ENCODE measurements around the gene USP32.

USP32 gene

DNA sequence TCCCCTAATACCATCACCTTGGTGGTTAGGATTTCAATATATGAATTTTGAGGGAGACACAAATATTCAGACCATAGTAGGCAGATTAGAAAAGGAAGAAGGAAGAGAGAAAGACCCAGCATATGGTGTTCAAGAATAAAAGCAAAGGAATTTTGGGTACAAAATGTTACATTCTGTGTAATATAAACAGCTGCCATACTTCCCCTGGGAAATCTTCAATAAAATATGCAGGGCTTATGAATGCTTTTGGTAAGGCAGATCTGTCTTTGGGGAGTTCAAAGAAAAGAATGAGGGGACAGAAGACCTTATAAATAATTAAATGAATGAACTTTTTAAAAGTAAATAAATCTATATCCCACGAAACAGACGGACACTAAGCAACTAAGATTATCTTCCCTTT is 91.9 kb downstream of the USP32 start:
- no peak for DNase-seq (ENCODE audit: low read depth in 2 of 2)

DNA sequence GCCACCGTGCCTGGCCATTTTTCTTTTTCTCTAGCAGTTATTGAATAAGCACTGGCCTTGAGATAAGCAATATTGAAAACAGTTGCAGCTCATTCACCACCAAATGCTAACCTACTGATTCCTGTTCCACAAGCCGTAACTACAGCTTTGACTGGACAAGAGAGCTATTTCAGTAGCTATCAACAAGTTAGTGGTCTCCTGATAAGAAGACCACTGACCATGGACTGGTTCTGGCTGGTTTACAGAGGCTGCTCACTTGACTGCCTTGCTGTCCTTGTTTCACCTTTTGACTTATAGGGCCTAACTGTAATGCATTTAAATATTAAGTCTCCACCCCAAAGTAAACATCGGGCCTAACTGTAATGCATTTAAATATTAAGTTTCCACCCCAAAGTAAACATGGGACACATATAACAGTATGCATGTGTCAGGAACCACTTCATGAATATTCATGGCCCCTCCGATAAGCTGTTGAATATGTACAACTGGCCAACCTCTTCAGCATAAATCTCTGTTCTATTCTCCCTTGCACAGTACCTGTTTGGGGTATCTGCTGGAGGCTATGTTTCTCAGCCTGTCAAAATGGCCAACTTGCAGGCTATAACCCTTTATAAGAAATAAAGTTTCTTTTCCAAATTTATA is 94.1 kb downstream of the USP32 start:
- no peak for DNase-seq (ENCODE audit: low read depth in 2 of 2)

DNA sequence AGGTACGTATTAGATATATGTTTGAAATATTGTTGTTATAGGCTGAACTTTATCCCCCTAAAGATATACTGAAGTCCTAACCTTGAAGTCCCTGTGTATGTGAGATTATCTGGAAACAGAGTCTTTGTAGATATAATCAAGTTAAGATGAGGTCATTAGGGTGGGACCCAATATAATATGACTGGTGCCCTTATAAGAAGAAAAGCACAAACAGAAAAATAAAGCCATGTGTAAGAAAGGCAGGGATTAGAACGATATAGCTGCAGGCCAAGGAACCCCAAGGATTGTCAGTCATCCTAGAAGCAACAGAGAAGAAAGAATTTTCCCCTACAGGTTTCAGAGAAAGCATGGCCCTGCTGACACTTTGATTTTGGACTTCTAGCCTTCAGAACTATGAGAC is 95.8 kb downstream of the USP32 start:
- no peak for DNase-seq (ENCODE audit: low read depth in 2 of 2)

DNA sequence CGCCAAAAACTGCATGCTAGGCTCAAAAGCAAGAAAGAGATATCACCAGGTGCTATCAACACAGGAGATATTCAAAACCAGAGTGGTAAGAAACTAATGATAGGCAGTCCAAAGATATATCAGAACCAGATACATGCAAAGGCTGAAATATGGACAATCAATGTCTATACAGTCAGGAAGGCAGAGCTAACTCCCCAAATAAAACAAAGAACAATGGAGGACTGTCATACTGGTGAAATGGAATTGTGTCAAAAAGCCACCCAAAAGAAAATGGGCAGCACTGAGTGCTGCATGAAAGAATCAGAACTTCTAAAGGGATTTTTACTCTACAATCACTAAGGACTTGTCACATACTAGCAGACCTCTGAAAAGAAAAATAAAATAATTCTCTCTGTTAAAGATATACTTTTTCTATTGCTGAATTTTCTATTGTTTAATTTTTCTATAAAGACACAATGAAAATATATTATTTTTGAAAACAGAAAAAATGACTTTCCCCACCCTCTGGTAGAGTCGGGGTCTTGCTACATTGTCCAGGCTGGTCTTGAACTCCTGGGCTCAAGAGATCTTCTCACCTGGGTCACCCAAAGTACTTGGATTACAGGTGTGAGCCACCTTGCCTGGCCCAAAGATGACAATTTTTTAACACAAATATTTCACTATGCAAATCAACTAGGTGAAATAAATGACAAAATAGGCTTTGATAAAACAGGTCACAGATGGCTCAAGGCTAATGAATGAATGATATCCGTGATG is 98.2 kb downstream of the USP32 start:
- no peak for DNase-seq (ENCODE audit: low read depth in 2 of 2)

DNA sequence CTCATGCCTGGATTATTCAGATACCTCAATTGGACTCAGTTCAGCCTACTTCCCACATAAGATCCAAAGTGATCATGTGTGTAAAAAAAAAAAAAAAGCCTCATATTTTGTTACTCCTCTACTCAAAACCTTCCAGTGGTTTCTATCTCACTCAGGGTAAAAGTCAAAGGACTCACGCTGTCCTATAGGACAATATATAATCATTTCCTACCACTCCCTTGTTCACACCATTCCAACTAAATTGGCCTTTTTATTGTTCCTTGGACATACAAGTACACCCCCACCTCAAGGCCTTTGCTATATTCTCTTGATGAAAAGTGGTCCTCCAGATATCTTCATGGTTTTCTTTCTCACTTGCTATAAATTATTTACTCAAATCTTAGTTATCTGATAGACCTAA is 99.2 kb downstream of the USP32 start:
- DNase-seq (ENCODE audit: low read depth in 2 of 2) = no peak

DNA sequence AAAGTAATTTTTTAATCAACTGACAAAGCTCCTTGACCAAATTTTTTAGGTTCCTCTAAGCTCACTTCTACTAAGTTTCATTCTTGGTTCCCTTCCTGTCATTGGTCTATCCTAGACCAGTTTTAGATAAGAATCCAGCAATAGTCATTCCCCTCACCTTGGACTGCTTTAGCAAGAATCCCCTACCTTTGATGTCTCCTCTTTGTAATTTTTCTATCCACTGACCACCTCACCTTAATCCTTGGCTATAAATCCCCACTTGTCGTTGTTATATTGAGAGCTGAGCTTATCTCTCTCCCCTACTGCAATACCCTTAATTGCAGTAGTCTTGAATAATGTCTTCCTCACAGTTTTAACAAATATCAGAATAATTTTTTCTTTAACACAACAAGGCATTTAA is 107.2 kb downstream of the USP32 start:
- DNase-seq (ENCODE audit: low read depth in 2 of 2) = no peak

DNA sequence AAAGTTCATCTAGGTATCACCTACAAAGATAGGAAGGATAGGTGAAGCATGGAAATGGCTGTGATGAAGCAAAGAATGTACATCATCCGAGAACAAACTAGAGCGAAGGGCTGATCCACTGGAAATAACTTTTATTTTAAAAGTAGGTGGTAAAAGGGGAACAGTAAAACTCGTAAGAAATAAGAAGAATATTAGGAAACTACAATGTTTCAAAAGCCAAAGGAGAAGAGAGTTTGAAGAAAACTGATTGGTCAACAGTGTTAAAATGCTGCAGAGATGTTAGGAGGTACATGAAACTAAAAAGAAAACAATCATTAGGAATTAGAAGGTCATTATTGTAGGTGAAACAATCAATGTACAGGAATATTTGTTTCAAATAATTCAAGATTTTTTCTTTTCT is 108.1 kb downstream of the USP32 start:
- DNase-seq (ENCODE audit: low read depth in 2 of 2) = no peak

DNA sequence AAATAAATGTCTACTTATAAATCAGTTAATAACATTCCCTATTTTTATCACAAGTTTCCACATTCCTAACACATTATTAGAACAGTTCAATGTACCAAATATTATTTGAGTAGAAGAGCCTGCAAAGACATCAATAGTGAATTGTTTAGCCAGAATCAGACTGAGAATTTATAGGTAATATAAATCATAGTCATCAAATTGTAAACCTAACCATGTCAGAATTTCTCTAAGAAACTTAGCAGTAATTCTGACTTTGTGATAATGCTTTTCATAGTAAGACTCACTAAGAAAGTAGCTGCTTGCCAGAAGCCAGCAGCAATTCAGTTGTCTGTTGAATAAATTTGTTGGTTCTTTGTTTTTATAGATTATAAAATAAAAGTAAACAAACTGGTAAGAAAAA is 111.3 kb downstream of the USP32 start:
- no peak for DNase-seq (ENCODE audit: low read depth in 2 of 2)

DNA sequence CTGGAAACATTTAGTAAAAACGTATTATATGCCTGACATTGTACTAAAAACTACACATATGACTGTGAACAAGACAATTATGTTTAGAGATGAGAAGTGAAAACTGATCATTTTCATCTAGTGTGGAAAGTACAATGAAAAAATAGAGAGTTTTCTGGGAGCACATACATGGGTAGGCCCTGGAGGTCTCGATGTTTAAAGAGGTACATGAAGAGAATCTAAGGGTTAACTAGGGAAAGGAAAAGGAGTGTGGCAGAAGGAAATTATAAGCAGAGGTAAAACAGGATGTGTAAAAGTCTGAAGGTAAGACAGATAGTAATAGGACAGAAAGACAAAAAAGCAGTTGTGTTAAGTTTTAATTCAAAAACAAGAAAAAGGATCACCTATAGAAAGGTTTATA is 113.7 kb downstream of the USP32 start:
- no peak for DNase-seq (ENCODE audit: low read depth in 2 of 2)

DNA sequence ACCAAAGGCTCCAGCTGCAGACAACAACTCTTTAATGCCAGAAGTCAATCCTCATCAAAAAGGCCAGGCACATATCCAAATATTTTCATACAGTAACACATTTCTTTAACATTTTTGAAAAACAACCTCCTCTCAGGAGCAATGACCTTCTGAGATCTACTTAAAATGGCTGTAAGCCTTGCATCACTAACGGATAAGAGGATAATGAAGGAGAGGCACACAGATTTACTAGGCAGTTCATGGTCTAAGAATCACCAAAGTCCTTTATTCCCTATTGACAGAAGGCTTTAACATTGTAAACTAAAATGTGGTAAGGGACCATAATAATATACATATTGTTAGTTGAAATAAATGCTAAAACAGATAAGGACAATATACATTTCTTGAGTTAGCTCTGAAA is 114.7 kb downstream of the USP32 start:
- no peak for DNase-seq (ENCODE audit: low read depth in 2 of 2)

DNA sequence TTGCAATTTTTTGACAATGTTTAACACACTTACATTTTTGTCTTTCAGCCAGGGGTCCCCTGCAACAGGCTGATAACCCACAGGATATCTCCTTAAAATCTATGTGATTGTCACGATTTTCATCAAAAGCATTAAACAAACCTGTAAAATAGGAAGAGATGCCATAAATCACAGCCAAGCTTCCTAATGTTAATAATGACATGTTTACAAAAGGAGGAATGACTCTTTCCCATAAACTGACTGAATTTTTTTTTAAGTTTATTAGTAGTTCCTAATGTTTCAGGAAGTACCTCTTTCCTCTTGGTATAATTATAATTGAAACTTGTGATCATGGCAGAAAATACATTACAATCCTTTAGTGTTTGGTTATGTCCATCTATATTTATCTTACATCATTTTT is 122.5 kb downstream of the USP32 start:
- no peak for DNase-seq (ENCODE audit: low read depth in 2 of 2)

DNA sequence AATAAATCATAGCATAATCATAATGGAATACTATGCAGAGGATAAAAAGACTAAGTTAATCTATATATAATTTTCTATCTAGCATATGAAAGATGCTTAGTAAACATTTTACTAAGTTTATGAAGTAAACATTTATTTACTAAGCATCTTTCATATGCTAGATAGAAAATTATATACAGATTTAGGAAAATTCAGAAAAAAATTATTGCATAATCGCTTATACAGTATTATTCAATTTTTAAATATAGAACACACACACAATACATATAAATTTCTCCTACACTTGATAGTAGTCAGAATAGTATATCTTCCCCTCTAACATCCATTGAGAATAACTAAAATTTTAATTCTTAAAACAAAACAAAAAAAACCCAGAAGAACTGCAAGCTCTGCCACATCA is 131.4 kb downstream of the USP32 start:
- no peak for DNase-seq (ENCODE audit: low read depth in 2 of 2)

DNA sequence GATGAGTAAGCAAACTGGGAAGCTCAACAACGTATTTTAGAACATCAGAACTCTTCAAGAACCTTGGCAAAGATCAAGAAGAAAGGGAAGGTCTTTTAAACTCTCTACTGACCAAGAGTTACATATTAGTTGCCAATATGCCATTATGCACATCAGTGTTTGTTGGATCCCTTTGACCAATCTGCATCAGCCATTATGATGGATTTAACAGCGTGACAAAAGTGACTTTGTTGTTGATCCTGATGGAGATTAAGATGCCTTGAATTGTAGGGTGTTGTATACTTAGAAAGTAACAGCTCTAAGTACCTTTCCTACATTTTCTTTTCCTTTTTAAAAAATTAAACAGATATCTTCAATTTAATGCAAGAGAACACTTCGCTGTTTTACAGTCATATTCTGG is 133.6 kb downstream of the USP32 start:
- no peak for DNase-seq (ENCODE audit: low read depth in 2 of 2)

DNA sequence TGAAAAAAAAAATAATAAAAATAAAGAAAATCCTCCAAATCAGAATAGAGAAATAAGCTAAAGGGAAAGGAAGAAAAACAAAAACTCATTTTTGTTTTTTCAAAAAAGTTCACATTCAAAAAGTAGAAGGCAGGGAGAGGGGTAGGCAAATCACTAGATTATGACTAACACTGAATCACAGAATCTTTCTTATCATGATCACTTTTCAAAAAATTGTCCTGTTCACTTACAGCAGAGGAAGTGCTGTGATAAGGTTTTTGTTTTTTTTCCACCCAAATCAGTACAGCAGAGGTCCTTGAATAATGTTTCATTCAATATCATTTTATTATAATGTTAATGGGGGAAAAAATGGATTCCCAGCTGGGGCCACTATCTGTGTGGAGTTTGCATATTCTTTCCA is 135.8 kb downstream of the USP32 start:
- DNase-seq (ENCODE audit: low read depth in 2 of 2) = no peak

DNA sequence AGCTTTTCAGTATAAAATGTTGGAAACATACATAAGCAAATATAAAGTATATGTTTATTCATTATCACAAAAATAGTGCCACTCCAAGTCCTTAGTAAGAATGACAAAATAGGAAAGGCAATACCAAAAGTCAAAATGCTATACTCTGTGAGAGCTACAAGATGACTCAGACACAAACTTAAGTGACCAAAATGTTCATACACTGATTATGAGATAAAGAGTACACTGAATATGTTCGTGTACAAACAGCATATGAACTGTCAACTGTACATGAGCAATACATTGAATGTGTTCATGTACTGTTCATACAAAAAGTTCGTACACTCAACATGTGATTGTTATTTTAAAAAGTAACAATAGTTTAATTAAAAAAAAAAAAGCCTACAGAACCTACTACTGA is 138.9 kb downstream of the USP32 start:
- no peak for DNase-seq (ENCODE audit: low read depth in 2 of 2)

DNA sequence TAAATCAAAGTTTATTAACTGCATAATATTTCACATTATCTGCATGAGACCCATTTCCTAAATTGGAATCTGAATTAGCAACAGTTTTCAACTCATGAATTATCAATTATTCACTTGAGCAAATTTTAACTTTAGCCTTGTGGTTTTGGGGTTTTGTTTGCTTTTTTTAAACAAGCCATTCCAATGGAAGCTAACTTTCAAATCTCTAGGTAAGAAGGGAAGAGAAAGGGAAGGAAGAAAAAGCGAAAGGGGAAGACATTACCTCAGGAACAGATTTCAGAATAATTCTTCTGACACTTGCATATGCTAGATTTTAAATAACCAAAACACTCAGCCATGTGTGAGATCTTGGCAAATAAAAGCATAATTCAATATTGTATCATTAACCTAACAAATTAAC is 139.5 kb downstream of the USP32 start:
- no peak for DNase-seq (ENCODE audit: low read depth in 2 of 2)

DNA sequence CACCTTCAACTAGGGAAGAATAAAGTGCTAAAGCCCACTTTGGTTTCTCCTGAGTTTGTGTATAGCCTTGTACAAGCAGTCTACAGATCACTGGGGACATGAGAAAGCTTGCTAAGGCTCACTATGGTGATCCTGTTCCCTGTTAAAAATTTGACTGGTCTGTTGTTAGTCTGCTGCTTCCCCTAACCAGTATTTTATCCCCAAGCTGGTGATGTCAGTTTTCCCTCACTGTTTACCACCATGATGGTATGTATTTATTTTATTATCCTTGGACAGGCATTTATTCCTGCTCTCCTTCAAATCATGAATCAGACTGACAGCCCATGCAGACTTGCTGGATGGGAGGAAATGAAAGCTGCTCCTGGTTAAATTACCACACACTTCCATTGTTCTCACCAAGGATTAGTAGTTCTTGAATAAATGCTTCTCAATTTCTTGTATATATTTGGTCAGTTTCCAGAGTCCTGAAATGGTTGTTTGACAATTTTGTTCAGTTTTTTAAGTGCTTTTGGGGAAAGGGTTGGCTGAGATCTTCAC is 142.6 kb downstream of the USP32 start:
- DNase-seq (ENCODE audit: low read depth in 2 of 2) = no peak

DNA sequence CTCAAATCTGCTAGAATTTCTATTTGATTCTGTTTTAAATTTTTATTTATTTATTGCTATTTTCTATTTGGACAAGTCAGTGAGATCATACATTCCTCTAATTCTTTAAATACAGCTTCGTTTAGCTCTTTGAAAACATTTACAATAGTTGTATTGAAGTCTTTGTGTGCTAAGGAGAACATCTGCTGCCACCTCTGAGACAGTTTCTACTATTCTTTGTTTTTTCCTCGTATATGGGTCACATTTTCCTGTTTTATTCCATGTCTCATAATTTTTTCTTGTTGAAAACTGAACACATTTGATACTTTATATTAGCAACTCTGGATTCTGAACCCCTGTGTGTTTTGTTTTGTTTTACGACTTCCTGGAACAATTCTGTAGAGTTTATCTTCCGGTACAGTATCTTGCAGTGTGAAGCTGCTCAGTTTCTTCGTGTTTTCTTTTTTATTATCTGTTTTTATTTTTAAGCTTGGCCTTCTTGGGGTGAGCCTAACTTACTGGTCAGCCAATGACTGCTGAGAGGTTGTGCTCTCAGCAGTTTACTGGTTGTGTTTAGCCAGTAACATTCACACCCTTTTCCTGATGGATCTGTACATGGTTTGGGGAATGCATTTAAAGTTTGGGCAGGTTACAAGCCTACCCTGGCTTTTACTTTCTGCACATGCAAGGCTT is 143.2 kb downstream of the USP32 start:
- DNase-seq (ENCODE audit: low read depth in 2 of 2) = no peak

DNA sequence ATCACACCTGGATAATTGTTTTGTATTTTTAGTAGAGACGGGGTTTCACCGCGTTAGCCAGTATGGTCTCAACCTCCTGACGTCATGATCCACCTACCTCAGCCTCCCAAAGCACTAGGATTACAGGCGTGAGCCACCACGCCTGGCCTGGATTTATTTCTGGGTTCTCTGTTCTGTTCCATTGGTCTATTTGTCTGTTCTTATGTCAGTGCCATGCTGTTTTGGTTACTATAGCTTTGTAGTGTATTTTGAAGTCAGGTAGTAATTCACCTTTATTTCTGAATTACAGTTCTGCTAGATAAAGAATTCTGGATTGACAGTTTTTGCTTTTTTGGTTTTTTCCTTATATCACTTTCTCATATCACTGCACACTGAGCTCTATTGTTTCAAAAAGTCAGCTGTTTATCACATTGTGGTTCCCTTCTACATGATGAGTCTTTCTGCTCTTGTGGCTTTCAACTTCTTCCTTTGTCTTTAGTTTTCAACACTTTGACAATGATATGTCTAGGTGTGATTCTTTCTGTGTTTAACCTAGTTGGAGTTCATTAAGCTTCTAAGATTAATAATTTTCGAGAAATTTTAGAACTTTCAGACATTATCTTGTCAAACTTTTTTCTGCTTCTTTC is 144.0 kb downstream of the USP32 start:
- DNase-seq (ENCODE audit: low read depth in 2 of 2) = no peak

DNA sequence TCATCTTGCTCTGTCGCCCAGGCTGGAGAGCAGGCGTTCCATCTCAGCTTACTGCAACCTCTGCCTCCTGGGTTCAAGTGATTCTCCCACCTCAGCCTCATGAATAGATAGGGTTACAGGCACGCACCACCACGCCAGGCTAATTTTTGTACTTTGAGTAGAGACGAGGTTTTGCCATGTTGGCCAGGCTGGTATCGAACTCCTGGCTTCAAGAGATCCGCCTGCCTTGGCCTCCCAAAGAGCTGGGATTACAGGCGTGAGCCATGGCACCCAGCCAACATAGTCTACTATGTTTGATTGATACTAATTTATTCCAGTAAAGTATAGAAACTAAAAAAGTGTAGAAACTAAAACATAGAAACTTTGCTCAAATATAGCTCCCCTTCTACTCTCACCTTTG is 147.3 kb downstream of the USP32 start:
- DNase-seq (ENCODE audit: low read depth in 2 of 2) = no peak

DNA sequence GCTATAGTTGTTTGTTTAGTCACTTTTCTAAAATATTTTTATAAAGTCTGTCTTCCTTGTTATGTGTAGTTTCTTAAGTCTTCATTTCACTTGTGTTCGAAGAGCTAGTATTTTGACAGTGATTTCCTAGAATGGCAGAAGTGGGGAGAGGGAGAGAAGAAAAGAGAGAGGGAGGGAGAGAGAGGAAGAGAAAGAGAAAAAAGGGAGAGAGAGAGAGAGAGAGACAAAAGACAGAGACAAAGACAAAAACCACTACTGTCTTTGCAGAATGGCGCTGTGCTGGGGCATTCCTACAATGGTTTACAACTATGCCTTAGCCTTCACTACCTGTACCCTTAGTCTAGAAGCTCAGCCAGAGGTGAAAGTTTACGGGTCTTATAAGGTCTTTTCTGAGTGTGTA is 151.6 kb downstream of the USP32 start:
- DNase-seq (ENCODE audit: low read depth in 2 of 2) = no peak

DNA sequence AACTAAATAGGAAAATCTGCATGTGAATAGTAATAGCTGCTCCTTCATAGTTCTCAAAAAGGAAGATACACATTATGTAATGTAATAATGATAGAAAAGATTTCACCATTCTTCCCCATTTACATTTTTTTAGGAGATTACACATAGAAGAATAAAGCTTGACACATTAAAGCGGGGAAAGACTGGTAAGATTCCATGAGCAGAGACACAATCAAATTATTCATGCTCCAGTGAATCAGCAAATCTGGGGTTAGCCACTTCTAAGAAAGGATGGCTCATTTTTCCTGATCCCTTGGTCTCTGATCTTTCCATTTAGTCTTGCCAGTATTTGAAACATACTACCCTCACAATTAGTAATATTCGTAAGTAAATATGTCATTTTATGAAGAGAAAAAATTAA is 160.2 kb downstream of the USP32 start:
- no peak for DNase-seq (ENCODE audit: low read depth in 2 of 2)

DNA sequence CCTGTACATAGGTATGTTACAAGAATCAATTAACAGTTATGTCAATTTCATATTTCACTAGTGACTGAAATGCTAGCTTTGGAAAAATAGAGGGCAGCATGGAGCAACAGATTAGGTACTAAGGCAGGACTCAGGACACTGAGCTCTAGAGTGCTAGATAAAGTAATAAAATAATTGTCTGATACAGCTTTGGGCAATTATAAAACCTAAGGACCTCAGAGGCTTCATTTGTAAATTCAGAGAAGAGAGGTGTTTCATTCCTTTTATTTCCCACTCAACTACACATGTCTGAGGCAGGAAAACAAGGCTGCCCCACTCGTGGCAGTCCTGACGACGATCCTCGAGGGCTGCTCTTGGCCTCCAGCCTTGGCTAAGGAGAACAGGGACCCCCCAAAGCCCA is 160.7 kb downstream of the USP32 start:
- no peak for DNase-seq (ENCODE audit: low read depth in 2 of 2)
